Endothelial cell (in vitro differentiated cells): ENCODE results near the gene PTPRB. TPM values are rescaled to one million over a fixed set of nuclear protein-coding genes. Genes with fewer than 3 reads are reported as not detected.

Experiments used
- DNase-seq: peaks from one replicate; pipeline ENCODE4 v3.0.0; 2021; ENCODE audit warnings: low spot score
- H3K27ac Mint-ChIP-seq: one replicate; pipeline ENCODE4 v1.8.0; 2021; ENCODE audit warnings: mixed read lengths, inconsistent platforms; ENCODE audit not compliant: unreplicated experiment
- H3K27me3 Mint-ChIP-seq: one replicate; pipeline ENCODE4 v1.8.0; 2021; ENCODE audit warnings: mild to moderate bottlenecking, moderate library complexity, mixed read lengths, inconsistent platforms; ENCODE audit not compliant: unreplicated experiment
- H3K36me3 Mint-ChIP-seq: one replicate; pipeline ENCODE4 v1.8.0; 2021; ENCODE audit warnings: mild to moderate bottlenecking, low read depth, mixed read lengths, inconsistent platforms; ENCODE audit not compliant: unreplicated experiment
- H3K4me1 Mint-ChIP-seq: one replicate; pipeline ENCODE4 v1.8.0; 2021; ENCODE audit warnings: mild to moderate bottlenecking, mixed read lengths, inconsistent platforms; ENCODE audit not compliant: unreplicated experiment
- H3K4me3 Mint-ChIP-seq: one replicate; pipeline ENCODE4 v1.8.0; 2021; ENCODE audit warnings: mild to moderate bottlenecking, mixed read lengths, inconsistent platforms; ENCODE audit not compliant: unreplicated experiment
- H3K9me3 Mint-ChIP-seq: one replicate; pipeline ENCODE4 v1.8.0; 2021; ENCODE audit warnings: mixed read lengths, inconsistent platforms; ENCODE audit not compliant: unreplicated experiment
- CTCF ChIP-seq: fragments of 200-600 bp; sonication (generic); IDR thresholded peaks from one replicate; pipeline ENCODE4 v1.5.0; 2021; ENCODE audit warnings: antibody characterized with exemption; ENCODE audit not compliant: unreplicated experiment
- total RNA-seq: library from RNA; stranded (reverse); fragmentation: NEBNext Ultra II Directional; extraction: Animal tissue kit (Norgen Biotek cat#: 25700); gene quantifications from one replicate; pipeline ENCODE4 v1.2.1, GENCODE V29; 2021; ENCODE audit not compliant: unreplicated experiment

PTPRB gene
- total RNA-seq, 1 donor from 2014 or later = 162 TPM

DNA sequence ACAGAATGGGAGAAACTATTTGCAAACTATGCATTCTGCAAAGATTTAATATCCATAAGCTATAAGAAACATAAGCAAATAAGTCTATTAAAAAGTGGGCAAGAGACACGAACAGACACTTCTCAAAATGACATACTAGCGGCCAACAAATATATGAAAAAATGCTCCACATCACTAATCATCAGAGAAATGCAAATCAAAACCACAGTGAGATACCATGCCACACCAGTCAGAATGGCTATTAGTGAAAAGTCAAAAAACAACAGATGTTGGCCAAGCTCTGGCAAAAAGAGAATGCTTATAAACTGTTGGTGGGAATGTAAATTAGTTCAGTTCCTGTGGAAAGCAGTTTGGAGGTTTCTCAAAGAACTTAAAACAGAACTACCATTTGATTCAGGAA, 149.8 kb downstream of the PTPRB start:
- no peak for TF ChIP-seq CTCF
- Mint-ChIP-seq H3K4me3 (no peak overlapping the region), H3K27me3 (peaks cover 2% of the 10 kb centered on the region), H3K9me3 (no peaks in the 10 kb centered on the region), H3K4me1 (no peaks in the 10 kb centered on the region), H3K36me3 (no peaks in the 10 kb centered on the region), H3K27ac (no peak overlapping the region)
- DNase-seq = no peak

GRCh38 chr12:70486588-70486987, 150.6 kb downstream of the PTPRB start:
- TF ChIP-seq CTCF = no peak
- Mint-ChIP-seq H3K27me3 (no peaks in the 10 kb centered on the region), H3K27ac (no peak overlapping the region), H3K9me3 (no peaks in the 10 kb centered on the region), H3K4me3 (no peak overlapping the region), H3K4me1 (no peaks in the 10 kb centered on the region), H3K36me3 (no peaks in the 10 kb centered on the region)
- no peak for DNase-seq

DNA sequence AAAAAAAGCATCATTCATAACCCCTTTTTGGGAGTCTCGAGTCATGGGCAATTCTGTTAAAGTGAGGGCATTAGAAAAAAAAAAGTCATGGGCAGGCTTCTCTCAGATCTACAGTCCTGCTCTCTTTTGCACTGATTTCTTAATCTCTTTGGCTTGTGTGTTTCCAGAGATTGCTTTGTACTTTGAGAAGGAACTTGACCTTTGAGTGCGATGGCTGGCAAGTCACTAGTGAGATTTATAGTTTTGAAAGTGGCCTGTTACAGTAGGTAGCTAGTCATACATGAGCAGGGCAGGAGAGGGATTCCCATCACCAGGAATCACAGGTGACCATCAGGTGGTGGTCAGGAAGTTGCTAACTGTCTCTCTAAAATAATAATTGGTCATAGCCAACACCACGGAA, 151.5 kb downstream of the PTPRB start:
- TF ChIP-seq CTCF = no peak
- DNase-seq = no peak
- H3K27ac Mint-ChIP-seq = no peak overlapping the region
- no peaks in the 10 kb centered on the region for H3K4me1 Mint-ChIP-seq
- H3K4me3 Mint-ChIP-seq = no peak overlapping the region
- H3K27me3 Mint-ChIP-seq = no peaks in the 10 kb centered on the region
- no peaks in the 10 kb centered on the region for H3K36me3 Mint-ChIP-seq
- H3K9me3 Mint-ChIP-seq = no peaks in the 10 kb centered on the region

- no peak for TF ChIP-seq CTCF
- H3K27me3 Mint-ChIP-seq = no peaks in the 10 kb centered on the region
These were observed 152.8 kb downstream of the PTPRB start for GRCh38 chr12:70484464-70484863.

GRCh38 chr12:70482764-70483163, 154.5 kb downstream of the PTPRB start:
- Mint-ChIP-seq H3K4me1 (no peaks in the 10 kb centered on the region), H3K27me3 (no peaks in the 10 kb centered on the region), H3K27ac (no peak overlapping the region), H3K36me3 (no peaks in the 10 kb centered on the region), H3K9me3 (no peaks in the 10 kb centered on the region), H3K4me3 (no peak overlapping the region)
- TF ChIP-seq CTCF = no peak
- no peak for DNase-seq

More at GRCh38 chr12:70484464-70484863, 152.8 kb downstream of the PTPRB start:
- no peaks in the 10 kb centered on the region for H3K9me3 Mint-ChIP-seq
- H3K4me1 Mint-ChIP-seq = no peaks in the 10 kb centered on the region
- no peak for DNase-seq
- no peaks in the 10 kb centered on the region for H3K36me3 Mint-ChIP-seq
- no peak overlapping the region for H3K27ac Mint-ChIP-seq
- no peak overlapping the region for H3K4me3 Mint-ChIP-seq
